GM12891 (cell line): Measurements from ENCODE around the gene SSH2.

Experiments used
- POLR2A ChIP-seq: IDR thresholded peaks from 2 replicates; pipeline ENCODE4 v1.6.1; 2011; ENCODE audit warnings: low read depth, low read length, control low read depth
- POLR2AphosphoS5 ChIP-seq: IDR thresholded peaks from 2 replicates; pipeline ENCODE4 v1.6.1; 2011; ENCODE audit warnings: low read depth, low read length, control low read depth

- no peak for TF ChIP-seq POLR2AphosphoS5
- no peak for TF ChIP-seq POLR2A
These were observed 299.3 kb downstream of the SSH2 start for GRCh38 chr17:29630630-29631193.
